ENCODE measurements around the gene TXNDC15.
"Not testable (repeated sequence)": the region's sequence is repeated elsewhere in the genome, so short reads cannot be mapped to it uniquely, and the experiment has no call there.

TXNDC15 gene

GRCh38 chr5:134878403-134878802 lies 4.2 kb downstream of the TXNDC15 start:
- DNase-seq: no peak

DNA sequence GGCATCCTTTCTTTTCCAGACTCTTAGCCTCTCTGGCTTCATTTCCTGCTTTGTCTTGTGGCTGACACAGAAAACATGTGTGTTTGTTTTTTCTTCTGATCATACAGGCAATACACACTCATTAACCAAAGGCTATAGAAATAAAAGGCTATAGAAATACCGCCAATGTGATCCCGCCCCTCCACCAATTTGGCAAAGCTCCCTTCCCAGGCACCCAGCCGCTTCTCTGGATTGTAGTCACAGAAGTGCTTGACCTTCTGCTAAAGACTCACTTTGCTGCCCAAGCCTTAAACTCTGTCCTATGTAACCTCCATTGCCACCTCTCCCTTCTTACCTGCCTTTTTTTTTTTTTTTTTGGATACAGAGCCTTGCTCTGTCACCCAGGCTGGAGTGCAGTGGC lies 5.3 kb downstream of the TXNDC15 start:
- DNase-seq: no peak

DNA sequence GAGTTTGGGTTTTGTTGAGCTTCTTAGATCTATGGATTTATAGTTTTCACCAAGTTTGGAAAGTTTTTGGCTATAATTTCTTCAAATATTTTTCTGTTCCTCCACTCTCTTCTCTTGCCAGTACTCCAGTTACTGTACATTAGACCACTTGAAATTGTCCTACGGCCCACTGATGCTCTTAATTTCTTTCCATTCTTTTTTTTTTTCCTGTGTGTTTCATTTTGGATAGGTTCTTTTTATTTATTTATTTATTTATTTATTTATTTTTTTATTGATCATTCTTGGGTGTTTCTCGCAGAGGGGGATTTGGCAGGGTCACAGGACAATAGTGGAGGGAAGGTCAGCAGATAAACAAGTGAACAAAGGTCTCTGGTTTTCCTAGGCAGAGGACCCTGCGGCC lies 6.8 kb downstream of the TXNDC15 start:
- DNase-seq: not testable (repeated sequence)

- not testable (repeated sequence) for DNase-seq
Observed at GRCh38 chr5:134881711-134882110, 7.5 kb downstream of the TXNDC15 start.

DNA sequence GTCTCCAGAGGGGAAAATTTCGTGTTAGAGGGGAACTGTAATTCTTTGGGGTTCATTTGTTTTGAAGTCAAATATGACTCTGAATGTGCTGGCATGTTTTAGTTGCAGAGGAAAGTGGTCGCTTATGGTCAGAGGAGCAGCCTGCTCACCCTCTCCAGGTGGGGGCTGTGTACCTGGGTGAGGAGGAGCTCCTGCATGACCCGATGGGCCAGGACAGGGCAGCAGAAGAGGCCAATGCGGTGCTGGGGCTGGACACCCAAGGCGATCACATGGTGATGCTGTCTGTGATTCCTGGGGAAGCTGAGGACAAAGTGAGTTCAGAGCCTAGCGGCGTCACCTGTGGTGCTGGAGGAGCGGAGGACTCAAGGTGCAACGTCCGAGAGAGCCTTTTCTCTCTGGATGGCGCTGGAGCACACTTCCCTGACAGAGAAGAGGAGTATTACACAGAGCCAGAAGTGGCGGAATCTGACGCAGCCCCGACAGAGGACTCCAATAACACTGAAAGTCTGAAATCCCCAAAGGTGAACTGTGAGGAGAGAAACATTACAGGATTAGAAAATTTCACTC lies 13.5 kb downstream of the TXNDC15 start:
- no peak for DNase-seq

DNA sequence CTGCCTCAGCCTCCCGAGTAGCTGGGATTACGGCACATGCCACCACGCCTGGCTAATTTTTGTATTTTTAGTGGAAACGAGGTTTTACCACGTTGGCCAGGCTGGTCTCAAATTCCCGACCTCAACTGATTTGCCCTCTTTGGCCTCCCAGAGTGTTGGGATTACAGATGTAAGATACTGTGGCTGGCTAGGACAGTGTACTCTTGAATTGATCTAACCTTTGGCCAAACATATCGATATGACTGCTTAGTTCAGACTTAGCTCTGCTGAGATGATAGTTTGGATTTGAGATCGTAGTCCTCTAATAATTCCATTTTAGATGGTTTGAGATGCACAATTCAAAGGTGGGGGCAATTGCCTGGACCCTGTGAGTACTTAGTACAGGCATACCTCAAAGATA lies 15.2 kb downstream of the TXNDC15 start:
- DNase-seq: no peak

DNA sequence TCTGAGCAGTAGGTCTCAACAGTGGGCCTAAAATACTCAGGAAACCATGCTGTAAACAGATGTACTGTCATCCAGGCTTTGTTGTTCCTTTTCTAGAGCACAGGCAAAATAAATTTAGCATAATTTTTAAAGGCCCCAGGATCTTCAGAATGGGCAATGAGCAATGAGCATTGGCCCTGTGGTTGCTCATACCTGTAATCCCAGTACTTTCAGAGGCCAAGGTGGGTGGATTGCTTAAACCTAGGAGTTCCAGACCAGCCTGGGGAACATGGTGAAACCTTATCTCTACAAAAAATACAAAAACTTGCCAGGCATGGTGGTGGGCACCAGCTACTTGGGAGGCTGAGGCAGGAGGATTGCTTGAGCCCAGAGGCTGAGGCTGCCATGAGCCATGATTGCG lies 17.3 kb downstream of the TXNDC15 start:
- no peak for DNase-seq

DNA sequence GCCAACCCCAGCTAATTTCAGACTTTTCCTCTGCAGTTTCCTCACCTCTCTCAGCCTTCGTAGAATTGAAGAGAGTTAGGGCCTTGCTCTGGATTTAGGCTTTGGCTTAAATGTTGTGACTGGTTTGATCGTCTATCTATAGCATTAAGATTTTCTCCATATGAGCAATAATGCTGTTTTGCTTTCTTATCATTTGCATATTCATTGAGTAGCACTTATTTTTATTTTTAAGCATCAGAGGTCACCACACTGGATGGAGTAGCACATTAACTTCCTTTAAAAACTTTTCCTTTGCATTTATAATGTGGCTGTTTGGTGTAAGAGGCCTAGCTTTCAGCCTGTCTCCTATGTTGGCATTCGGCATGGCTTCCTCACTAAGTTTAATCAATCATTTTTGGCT lies 18.1 kb downstream of the TXNDC15 start:
- no peak for DNase-seq

DNA sequence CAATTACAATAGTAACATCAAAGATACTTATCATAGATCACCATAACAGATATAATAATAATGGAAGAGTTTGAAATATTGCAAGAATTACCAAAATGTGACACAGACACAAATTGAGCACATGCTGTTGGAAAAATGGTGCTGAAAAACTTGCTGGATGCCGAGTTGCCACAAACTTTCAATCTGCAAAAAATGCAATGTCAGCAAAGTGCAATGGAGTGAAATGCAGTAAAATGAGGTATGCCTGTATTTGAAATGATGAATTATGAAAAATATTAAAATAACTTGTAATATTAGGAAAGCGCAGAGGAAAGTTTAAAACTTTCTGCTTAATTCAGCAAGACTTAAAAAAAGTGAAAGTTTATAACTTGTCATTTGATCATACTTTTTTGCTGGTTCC lies 18.8 kb downstream of the TXNDC15 start:
- no peak for DNase-seq

DNA sequence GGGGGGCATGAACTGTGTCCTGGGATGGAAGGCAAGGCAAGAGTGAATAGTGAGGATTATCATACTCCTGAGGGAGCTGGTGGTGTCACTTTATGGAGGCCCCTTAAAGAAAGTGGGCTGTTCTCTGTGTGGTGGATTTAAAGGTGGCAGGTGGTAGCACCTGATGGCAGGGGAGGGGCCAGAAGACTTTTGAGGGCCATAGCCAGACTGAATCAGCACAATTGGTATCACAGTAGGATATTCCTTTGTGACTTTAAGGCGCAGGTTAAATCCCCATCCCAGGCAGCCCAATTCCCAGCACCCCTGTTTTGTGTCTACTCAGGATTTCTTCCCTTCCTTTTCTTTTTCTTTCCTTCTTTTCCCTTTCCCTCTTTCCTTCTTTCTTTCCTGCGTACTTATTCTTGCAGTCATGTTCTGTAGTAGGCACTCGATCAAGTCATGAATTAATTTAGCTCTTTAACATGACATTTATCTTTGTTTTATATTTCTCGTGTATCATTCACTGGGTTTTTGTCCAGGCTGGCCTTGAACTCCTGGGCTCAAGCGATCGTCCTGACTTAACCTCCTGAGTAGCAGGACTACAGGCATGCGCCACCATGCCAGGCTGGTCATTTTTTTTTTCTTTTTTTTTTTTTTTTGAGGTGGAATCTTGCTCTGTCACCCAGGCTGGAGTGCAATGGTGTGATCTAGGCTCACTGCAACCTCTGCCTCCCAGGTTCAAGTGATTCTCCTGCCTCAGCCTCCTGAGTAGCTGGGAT lies 19.8 kb downstream of the TXNDC15 start:
- no peak for DNase-seq

DNA sequence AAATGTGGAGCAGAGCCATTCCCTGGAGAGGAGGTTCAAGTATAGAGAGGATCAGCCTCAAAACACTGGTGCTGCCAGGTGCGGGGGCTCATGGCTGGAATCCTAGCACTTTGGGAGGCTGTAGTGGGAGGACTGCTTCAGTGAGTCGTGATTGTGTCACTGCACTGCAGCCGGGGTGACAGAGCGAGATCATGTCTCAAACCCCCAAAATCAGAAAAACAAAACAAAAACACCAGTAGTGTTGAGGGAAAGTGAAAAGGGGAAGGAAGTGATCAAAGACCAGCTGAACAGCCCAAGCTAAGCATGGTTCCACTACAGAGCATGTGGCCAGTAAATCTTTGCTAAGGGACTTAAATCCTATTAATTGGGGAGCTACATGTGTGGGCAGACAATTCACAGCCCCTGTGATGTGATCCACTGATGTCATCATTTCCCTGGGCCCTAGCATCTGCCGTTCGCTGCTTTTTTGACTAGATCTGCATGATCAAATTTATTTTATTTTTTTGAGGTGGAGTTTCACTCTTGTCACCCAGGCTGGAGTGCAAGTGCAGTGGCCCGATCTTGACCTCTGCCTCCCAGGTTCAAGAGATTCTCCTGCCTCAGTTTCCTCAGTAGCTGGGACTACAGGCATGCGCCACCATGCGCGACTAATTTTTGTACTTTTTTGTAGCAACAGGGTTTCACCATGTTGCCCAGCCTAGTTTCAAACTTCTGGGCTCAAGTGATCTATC lies 28.1 kb downstream of the TXNDC15 start:
- DNase-seq: peak; percentile 11

GRCh38 chr5:134904610-134905245 lies 30.6 kb downstream of the TXNDC15 start, which contains the start of gene PCBD2:
PCBD2 (plus strand) TSS chr5:134905131; CDS start chr5:134905140, 9 bp downstream.
- peak; percentile 90 for DNase-seq

DNA sequence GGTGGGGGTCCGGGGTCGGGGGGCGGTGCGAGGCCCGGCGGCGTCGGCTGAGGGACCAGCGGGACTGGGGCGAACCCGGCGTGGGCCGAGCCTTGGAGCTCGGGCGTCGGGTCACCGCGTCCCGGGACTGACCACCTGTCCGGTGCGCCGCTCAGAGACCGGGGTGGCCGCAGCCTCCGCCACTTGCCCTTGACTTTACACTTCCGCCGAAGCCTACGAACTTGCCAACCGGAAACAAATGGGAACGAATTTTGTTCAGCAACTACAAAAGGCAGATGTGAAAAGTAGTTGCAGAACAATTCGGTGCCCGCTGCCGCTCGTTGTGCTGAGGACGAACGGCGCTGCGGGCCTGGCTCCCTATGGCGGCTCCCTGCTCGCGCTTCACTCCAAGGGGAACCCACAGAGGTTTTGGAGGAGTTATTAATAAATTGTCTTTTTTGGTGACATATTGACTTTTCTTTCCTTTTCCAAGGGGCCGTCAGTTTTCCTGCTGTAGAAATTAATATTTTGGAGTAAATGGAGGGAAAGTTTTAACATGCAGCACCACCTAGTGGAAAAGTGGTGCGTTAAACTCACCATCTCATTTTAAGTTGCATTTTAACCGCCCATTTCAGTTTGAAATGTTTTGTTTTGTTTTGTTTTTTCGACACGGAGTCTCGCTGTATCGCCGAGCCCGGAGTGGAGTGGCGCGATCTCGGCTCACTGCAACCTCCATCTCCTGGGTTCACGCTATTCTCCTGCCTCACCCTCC lies 31.2 kb downstream of the TXNDC15 start:
- DNase-seq: peak; percentile 71

GRCh38 chr5:134906811-134907210 lies 32.6 kb downstream of the TXNDC15 start:
- no peak for DNase-seq

GRCh38 chr5:134910752-134911151 lies 36.6 kb downstream of the TXNDC15 start:
- DNase-seq: not testable (repeated sequence)

DNA sequence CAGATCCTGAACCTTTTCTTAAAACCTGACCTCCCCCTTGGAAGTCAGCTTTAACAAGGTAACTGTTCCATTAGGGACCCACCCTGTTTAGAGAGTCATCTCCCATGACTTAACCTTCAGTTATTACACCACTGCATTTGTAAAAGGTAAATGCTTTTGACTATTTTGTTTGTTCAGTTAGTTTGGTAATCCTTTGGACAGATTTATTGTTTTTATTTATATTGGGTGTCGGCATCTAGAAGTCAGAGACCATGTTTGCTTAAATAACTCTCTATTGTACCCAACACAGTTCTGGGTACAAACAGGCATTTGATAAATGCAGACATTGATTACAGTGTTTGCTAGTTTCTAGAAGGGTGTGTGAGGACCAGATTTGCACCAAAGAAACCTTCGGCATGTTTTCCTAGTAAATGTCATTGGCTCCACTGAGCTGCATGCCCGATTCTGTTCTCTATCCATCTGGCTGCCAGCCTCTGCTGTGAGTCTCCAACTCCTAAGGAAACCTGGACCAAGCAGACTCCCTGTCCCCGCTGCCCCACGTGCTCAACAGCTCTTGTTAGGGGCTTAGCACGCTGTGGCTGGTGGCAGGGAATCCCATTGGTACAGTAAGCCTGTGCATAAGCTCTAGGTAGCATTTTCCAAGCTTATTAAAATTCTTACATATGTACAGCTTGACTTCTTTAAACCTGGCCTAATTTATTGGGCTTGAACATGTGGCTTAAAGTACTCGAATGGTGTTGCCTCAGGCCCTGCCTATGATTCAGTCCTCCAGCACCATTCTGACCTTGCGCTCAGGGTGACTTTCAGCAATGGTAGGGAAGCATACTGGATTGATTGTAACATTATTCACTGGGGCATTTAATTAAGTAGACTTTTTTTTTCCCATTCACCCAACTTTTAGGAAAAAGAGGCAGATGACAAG lies 37.4 kb downstream of the TXNDC15 start:
- DNase-seq: no peak

- DNase-seq: no peak
Observed at GRCh38 chr5:134913254-134913653, 39.1 kb downstream of the TXNDC15 start.

- no peak for DNase-seq
Observed at GRCh38 chr5:134913795-134914194, 39.6 kb downstream of the TXNDC15 start.

DNA sequence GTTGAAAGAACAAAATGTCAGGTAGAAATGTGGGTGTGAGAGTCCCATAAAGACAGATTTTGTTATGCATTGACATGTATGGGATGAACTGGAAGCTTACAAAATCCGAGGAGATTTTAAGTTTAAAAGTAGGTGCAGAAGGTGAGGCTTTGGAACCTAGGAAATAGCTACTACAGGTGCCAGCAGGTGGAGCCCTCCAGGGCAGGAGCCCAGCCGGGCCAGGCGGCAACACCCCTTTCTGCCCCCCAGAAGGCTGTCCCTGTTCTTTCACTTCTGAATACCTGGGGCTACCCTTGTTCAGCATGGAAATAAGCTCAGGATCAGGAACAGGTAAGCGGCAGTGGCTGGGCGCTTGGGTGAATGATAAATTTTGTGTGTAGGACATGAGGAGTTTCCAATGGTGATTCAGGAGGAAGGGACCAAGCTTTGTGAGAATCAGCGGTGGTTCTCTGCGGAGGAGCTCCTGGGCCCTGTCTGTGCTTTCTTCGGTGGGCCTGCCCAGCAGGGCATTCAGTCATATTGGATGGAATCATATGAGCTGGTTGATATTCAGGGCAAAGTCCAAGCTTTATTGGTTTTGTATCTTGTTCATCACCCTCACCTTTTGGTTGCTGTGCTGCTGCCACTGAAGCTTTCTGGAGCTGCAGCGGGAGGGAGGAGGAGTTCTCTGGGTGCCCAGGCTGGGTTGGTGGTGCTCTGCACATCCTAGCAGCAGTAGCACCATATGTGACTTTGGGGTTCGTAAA lies 43.1 kb downstream of the TXNDC15 start:
- no peak for DNase-seq

DNA sequence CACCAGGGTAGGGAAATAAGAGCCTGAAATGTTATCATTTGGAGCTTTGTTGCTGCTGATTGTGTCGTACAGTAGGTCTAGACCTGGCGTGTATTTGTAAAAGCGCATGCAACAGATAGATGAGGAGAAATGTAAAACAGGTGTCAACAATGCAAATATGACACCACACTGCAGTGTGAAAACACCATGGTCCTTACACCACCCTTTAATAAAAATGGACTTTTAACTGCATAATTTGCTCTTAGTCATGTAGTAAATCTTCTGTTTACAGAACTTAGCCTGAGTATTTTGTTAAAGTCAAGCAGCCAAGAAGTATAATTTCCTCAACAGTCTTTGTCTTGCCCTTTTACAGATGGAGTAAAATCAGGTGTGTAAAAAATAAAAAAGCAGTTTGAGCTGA lies 44.7 kb downstream of the TXNDC15 start:
- no peak for DNase-seq
